Measurements from ENCODE around the gene SCN10A. TPM values are rescaled to one million over a fixed set of nuclear protein-coding genes. Genes with fewer than 3 reads are reported as not detected.

SCN10A gene
- total and polyA plus RNA-seq, 2 experiments from 2014 or later: not detected

DNA sequence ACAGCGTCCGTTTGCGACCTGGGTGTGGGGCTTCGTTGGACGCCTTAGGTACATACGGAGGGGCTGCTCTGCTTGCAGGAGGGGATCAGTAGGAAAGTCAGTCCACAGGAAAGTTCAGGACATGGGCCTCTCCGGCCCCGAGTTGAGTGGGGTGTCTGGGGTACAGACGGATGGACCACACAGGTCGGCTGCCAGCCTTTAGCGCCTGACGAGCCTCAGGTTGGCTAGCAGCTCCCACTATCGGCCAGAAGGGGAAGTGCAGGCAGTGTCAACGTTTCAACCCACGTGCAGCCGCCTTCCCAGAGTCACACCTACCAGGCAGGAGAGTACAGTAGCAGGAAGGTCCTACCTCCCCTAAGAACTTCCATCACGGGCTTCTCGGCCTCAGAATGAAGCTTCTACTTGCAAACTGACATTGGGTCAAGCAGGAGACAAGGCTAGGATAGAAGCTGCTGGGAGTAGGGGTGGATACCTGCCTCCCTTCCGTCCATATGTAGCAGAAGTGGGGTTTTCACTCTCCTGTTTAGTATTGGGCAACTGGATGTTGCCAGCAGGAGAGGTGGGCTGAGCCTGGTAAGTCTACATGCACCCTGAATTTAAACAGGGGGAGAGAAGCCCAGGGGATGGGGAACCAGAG lies 164.7 kb downstream of the SCN10A start:
- no peaks in the 10 kb centered on the region for H3K4me1 ChIP-seq (ENCODE audit: insufficient read depth)
- no peaks in the 10 kb centered on the region for H3K36me3 ChIP-seq (ENCODE audit: low read depth)
- no peaks in the 10 kb centered on the region for H3F3A ChIP-seq (ENCODE audit: insufficient read depth)
- no peak for TF ChIP-seq EZH2 (IDR thresholded peaks at IDR 0.05; ENCODE audit: insufficient read depth, poor library complexity, severe bottlenecking)
- TF ChIP-seq EZH2phosphoT487 (IDR thresholded peaks at IDR 0.05; ENCODE audit: insufficient read depth, low read depth): no peak
- no peak overlapping the region for H3K4me2 ChIP-seq (ENCODE audit: unreplicated experiment)
- H3K27me3 ChIP-seq (replicated peaks; ENCODE audit: insufficient read depth): peaks cover 57% of the 10 kb centered on the region
- H2AFZ ChIP-seq: no peak overlapping the region
- in situ Hi-C loops (cut with MboI): loop anchor here (10.0 kb wide), 1 partner anchor 126 kb away; no protein-coding TSS in a partner anchor
- H3K79me2 ChIP-seq (ENCODE audit: insufficient read depth): no peaks in the 10 kb centered on the region
- no peak overlapping the region for H3K9ac ChIP-seq
- H3K27ac ChIP-seq: no peak overlapping the region
- H3K9me2 ChIP-seq (ENCODE audit: insufficient read depth): no peaks in the 10 kb centered on the region
- H3K9me3 ChIP-seq (ENCODE audit: low read depth): no peaks in the 10 kb centered on the region
- DNase-seq: peak; percentile 74
- 7 to 9% methylated on average over 17 to 19 of the region's 19 CpGs for WGBS, 2 experiments (ENCODE audit: low coverage in 1 of 2, low lambda C conversion rate in 2 of 2, missing lambda C conversion rate in 2 of 2)
- no peaks in the 10 kb centered on the region for H4K20me1 ChIP-seq (ENCODE audit: insufficient read depth)
- H3K4me3 ChIP-seq: no peak overlapping the region

DNA sequence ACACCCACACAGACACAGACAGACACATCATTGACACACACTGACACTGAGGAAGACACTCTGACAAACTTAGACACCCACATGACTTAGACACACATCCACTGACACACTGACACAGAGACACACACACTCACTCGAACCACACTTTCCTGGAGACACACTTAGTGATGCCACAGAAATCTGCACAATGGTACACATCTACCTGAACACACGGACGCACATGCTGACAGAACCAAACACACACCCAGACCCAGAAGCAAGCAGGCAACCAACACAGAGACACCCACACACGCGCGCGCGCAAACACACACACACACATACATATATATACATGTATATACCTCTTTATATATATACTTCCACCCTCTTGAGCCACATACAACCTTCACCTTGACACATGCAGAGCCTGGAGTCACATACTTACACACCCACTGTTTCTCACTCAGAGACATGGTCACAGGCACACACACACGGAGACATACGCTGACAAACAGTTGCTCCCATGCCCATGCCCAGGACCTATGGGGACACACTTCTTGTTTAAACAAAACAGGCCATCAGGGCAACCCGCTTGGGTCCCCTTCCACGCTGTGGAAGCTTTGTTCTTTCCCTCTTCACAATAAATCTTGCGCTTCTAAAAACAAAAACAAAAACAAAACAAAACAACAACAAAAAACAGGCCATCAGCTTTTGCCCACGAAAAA lies 165.6 kb downstream of the SCN10A start:
- Histone ChIP-seq H4K20me1 (ENCODE audit: insufficient read depth) (no peaks in the 10 kb centered on the region), H3F3A (ENCODE audit: insufficient read depth) (no peaks in the 10 kb centered on the region), H3K79me2 (ENCODE audit: insufficient read depth) (no peaks in the 10 kb centered on the region), H2AFZ (no peak overlapping the region), H3K27ac (no peak overlapping the region), H3K4me2 (ENCODE audit: unreplicated experiment) (no peak overlapping the region), H3K4me1 (ENCODE audit: insufficient read depth) (no peaks in the 10 kb centered on the region), H3K9ac (no peak overlapping the region), H3K4me3 (no peak overlapping the region), H3K27me3 (replicated peaks; ENCODE audit: insufficient read depth) (peaks cover 55% of the 10 kb centered on the region), H3K9me3 (ENCODE audit: low read depth) (no peaks in the 10 kb centered on the region), H3K36me3 (ENCODE audit: low read depth) (no peaks in the 10 kb centered on the region), H3K9me2 (ENCODE audit: insufficient read depth) (no peaks in the 10 kb centered on the region)
- TF ChIP-seq EZH2phosphoT487 (IDR thresholded peaks at IDR 0.05; ENCODE audit: insufficient read depth, low read depth) (no peak), EZH2 (IDR thresholded peaks at IDR 0.05; ENCODE audit: insufficient read depth, poor library complexity, severe bottlenecking) (no peak)
- DNase-seq: peak; percentile 5
- WGBS, 2 experiments (ENCODE audit: low coverage in 1 of 2, low lambda C conversion rate in 2 of 2, missing lambda C conversion rate in 2 of 2): 63 to 64% methylated on average over 14 of the region's 14 CpGs
- in situ Hi-C loops (cut with MboI): loop anchor here (10.0 kb wide), 1 partner anchor 126 kb away; no protein-coding TSS in a partner anchor

DNA sequence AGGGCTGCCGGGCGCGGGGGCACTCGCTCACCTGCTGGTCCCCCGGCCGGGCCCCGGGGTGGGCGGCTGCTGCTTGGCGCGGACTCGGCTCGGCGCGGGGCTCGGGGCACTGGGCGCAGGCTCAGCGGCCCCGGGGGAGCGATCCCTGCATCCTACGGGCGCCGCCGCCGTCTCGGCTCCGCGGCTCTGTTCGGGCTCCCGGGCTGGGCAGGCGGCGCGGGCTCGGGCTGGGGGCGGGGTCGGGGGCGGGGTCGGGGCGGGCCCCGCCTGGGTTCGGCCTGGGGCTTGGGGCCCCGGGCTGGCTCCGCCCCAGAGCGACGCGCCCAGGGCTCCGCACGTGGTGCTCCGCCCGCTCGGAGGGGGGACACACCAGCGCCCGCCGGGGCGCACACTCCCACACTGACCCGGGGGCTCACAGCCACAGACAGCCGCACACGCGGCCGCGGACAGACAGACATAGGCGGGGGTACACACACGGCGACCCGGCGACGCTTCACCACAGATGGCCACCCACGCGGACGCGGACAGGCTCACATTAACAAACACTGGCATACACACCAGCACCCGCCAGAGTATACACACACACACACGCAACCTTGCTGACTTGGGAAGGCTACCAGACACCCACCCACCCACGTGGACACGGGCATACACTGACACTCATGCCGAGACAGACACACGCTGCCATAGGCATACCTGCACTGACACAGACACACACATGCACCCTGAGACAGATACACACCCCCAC lies 166.3 kb downstream of the SCN10A start, which contains the start of gene SCN5A:
Gene SCN5A, minus strand, starts transcription at position 188 of the 748 bp plus-strand sequence. CDS start 16,380 bp downstream, outside the sequence.
- Histone ChIP-seq H3K27me3 (replicated peaks; ENCODE audit: insufficient read depth) (peaks cover 54% of the 10 kb centered on the region), H3K79me2 (ENCODE audit: insufficient read depth) (no peaks in the 10 kb centered on the region), H3K4me1 (ENCODE audit: insufficient read depth) (no peaks in the 10 kb centered on the region), H3K27ac (no peak within 1 kb of the TSS), H3K36me3 (ENCODE audit: low read depth) (no peaks in the 10 kb centered on the region), H3K9me3 (ENCODE audit: low read depth) (no peaks in the 10 kb centered on the region), H3K9me2 (ENCODE audit: insufficient read depth) (no peaks in the 10 kb centered on the region), H2AFZ (peak within 1 kb of the TSS; percentile 56), H3K4me3 (peak within 1 kb of the TSS; percentile 55), H3F3A (ENCODE audit: insufficient read depth) (no peaks in the 10 kb centered on the region), H4K20me1 (ENCODE audit: insufficient read depth) (no peaks in the 10 kb centered on the region), H3K9ac (no peak within 1 kb of the TSS), H3K4me2 (ENCODE audit: unreplicated experiment) (peak within 1 kb of the TSS; percentile 54)
- DNase-seq: peak; percentile 36
- WGBS, 2 experiments (ENCODE audit: low coverage in 1 of 2, low lambda C conversion rate in 2 of 2, missing lambda C conversion rate in 2 of 2): 2 to 4% methylated on average over 25 to 31 of the region's 76 CpGs
- in situ Hi-C loops (cut with MboI): loop anchor here (10.0 kb wide), 1 partner anchor 125 kb away; no protein-coding TSS in a partner anchor
- TF ChIP-seq EZH2 (IDR thresholded peaks at IDR 0.05; ENCODE audit: insufficient read depth, poor library complexity, severe bottlenecking) (no peak), EZH2phosphoT487 (IDR thresholded peaks at IDR 0.05; ENCODE audit: insufficient read depth, low read depth) (no peak)
